Thyroid gland (tissue), 4 donors: Measurements from ENCODE around the gene ABCG1. TPM values are rescaled to one million over a fixed set of nuclear protein-coding genes. Genes with fewer than 3 reads are reported as not detected.

Experiments used
- DNase-seq, 2 donors: peaks; one replicate each; pipeline ENCODE4 v3.0.0-alpha.2; 2019
- H3K27ac ChIP-seq, 3 donors: fragments of 200-600 bp; sonication (generic); 1 replicate in 2 of 3; 2 replicates in 1 of 3; pipeline ENCODE4 v1.5.1; 2016 to 2019; ENCODE audit warnings: mild to moderate bottlenecking in 1 of 3, moderate library complexity in 1 of 3
- H3K27me3 ChIP-seq: fragments of 200-600 bp; sonication (generic); one replicate; pipeline ENCODE4 v1.5.1; 2019
- H3K36me3 ChIP-seq, 2 donors: fragments of 200-600 bp; sonication (generic); one replicate each; pipeline ENCODE4 v1.5.1; 2016 to 2019
- H3K4me1 ChIP-seq, 2 donors: fragments of 200-600 bp; sonication (generic); one replicate each; pipeline ENCODE4 v1.5.1; 2017 to 2019
- H3K4me3 ChIP-seq, 3 donors: fragments of 200-600 bp; sonication (generic); replicated peaks in 1 of 3; 1 replicate in 2 of 3; 2 replicates in 1 of 3; pipeline ENCODE4 v1.5.1; 2016; ENCODE audit warnings: mild to moderate bottlenecking in 1 of 3
- H3K9me3 ChIP-seq: fragments of 200-600 bp; sonication (generic); one replicate; pipeline ENCODE4 v1.5.1; 2017
- CTCF ChIP-seq, 6 experiments: fragments of 200-600 bp in 3 of 6; fragments of 450-650 bp in 3 of 6; sonication (generic) in 3 of 6; IDR thresholded peaks; one replicate each; pipeline ENCODE4 v1.5.1; 2016 to 2019; ENCODE audit warnings: antibody characterized with exemption in 6 of 6, mild to moderate bottlenecking in 2 of 6, inconsistent platforms in 1 of 6, moderate library complexity in 1 of 6
- POLR2A ChIP-seq, 2 donors: fragments of 450-650 bp; IDR thresholded peaks; one replicate each; pipeline ENCODE4 v1.6.1; 2017; ENCODE audit warnings: antibody characterized with exemption in 2 of 2, mild to moderate bottlenecking in 2 of 2, moderate library complexity in 1 of 2
- WGBS, 2 donors: methylation state at CpG; one replicate each; pipeline ENCODE4 v1.1.5; 2017; 5-methylcytosine and 5-hydroxymethylcytosine counted together
- intact Hi-C: fragments of 100-400 bp; cut with DNase I; formaldehyde crosslinking; loops from one replicate; pipeline ENCODE4 v1.15.1; 2023
- total RNA-seq, 4 donors: library from RNA; depleted of rRNA; stranded (reverse); fragments of >200 nt; gene quantifications; one replicate each; pipeline ENCODE4 v1.2.3, GENCODE V29; 2016

The ABCG1 gene
- total RNA-seq, 4 donors from 2014 or later: 13.8 to 34.1 (median 18.9) TPM

- WGBS, 2 donors: 94 to 98% methylated on average over 8 to 12 of the region's 12 CpGs
- Histone ChIP-seq H3K27me3 (no peaks in the 10 kb centered on the region), H3K4me3 (no peak overlapping the region), H3K27ac (no peak overlapping the region), H3K9me3 (no peaks in the 10 kb centered on the region), H3K4me1 (no peaks in the 10 kb centered on the region), H3K36me3 (no peaks in the 10 kb centered on the region)
- intact Hi-C loops: no loop called here
- TF ChIP-seq POLR2A (IDR thresholded peaks at IDR 0.05) (no peak), CTCF (IDR thresholded peaks at IDR 0.05) (no peak)
- DNase-seq: no peak
Measured at GRCh38 chr21:42282715-42283114, 63.8 kb downstream of the ABCG1 start.

GRCh38 chr21:42285569-42286245, 66.8 kb downstream of the ABCG1 start:
- intact Hi-C loops: no loop called here
- WGBS, 2 donors: 85 to 87% methylated on average over 13 of the region's 13 CpGs
- DNase-seq: no peak
- H3K4me3 ChIP-seq: no peak overlapping the region
- H3K9me3 ChIP-seq: no peaks in the 10 kb centered on the region
- peaks cover 0 to 3% of the 10 kb centered on the region in 2 donors for H3K36me3 ChIP-seq
- no peak for TF ChIP-seq CTCF (IDR thresholded peaks at IDR 0.05)
- TF ChIP-seq POLR2A (IDR thresholded peaks at IDR 0.05): no peak
- H3K27ac ChIP-seq: no peak overlapping the region
- H3K4me1 ChIP-seq: no peaks in the 10 kb centered on the region
- H3K27me3 ChIP-seq: no peaks in the 10 kb centered on the region

DNA sequence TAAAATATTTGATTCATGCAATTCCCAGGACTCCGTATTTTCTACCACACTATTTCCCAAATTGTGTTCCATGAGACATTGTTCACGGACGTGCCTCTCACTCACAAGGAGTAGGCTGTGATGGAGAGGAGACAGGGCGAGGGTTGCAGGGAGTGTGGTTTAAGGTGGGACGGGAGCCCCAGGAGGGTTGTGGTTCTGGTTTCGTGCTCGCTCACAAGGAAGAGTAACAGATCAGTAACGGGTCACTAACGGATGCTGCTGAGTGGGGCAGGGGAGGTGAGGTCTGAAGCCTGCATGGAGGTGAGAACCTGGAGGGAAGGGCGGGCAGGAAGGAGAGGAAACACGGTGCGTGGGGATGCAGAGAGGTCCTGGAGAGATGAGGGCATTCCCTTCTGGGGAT, 67.5 kb downstream of the ABCG1 start:
- no peaks in the 10 kb centered on the region for H3K9me3 ChIP-seq
- H3K4me3 ChIP-seq: no peak overlapping the region
- intact Hi-C loops: no loop called here
- H3K4me1 ChIP-seq: no peaks in the 10 kb centered on the region
- TF ChIP-seq POLR2A (IDR thresholded peaks at IDR 0.05) (no peak), CTCF (IDR thresholded peaks at IDR 0.05) (no peak)
- no peaks in the 10 kb centered on the region for H3K27me3 ChIP-seq
- no peak overlapping the region for H3K27ac ChIP-seq
- no peak for DNase-seq
- 85 to 91% methylated on average over 12 of the region's 12 CpGs for WGBS, 2 donors
- peaks cover 0 to 3% of the 10 kb centered on the region in 2 donors for H3K36me3 ChIP-seq

- H3K4me1 ChIP-seq: no peaks in the 10 kb centered on the region
- DNase-seq: no peak
- H3K27me3 ChIP-seq: no peaks in the 10 kb centered on the region
- H3K36me3 ChIP-seq: peaks cover 0 to 11% of the 10 kb centered on the region in 2 donors
- no peaks in the 10 kb centered on the region for H3K9me3 ChIP-seq
- intact Hi-C loops: no loop called here
- no peak for TF ChIP-seq POLR2A (IDR thresholded peaks at IDR 0.05)
- no peak for TF ChIP-seq CTCF (IDR thresholded peaks at IDR 0.05)
- WGBS, 2 donors: 89 to 94% methylated on average over 36 of the region's 36 CpGs
- H3K4me3 ChIP-seq: no peak overlapping the region
- H3K27ac ChIP-seq: no peak overlapping the region
Measured at GRCh38 chr21:42287193-42288083, 68.5 kb downstream of the ABCG1 start.

DNA sequence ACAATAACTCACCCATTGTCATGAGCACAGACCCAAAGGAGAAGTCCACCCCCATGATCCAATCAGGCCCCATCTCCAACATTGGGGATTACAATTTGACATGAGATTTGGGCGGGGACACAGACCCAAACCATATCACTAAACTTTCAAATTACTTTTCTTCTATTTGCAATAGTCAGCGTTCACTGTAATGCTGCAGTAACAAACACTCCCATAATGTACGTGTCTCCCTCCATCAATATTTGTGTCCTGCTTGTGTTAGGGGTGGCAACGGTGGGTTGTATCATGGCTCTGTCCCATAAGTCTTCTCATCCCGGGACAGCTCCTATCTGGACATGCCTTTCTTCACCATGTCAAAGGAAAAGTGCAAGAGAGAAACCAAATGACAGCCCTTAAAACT, 70.0 kb downstream of the ABCG1 start:
- H3K36me3 ChIP-seq: peaks cover 0 to 11% of the 10 kb centered on the region in 2 donors

More for the DNA sequence above, 70.0 kb downstream of the ABCG1 start:
- intact Hi-C loops: no loop called here
- Histone ChIP-seq H3K27ac (no peak overlapping the region), H3K27me3 (no peaks in the 10 kb centered on the region), H3K4me3 (no peak overlapping the region), H3K9me3 (no peaks in the 10 kb centered on the region), H3K4me1 (no peaks in the 10 kb centered on the region)
- 98 to 100% methylated on average over 5 of the region's 5 CpGs for WGBS, 2 donors
- DNase-seq: no peak
- TF ChIP-seq POLR2A (IDR thresholded peaks at IDR 0.05) (no peak), CTCF (IDR thresholded peaks at IDR 0.05) (no peak)
